Measurements from ENCODE around the gene KIF5C.

The KIF5C gene

DNA sequence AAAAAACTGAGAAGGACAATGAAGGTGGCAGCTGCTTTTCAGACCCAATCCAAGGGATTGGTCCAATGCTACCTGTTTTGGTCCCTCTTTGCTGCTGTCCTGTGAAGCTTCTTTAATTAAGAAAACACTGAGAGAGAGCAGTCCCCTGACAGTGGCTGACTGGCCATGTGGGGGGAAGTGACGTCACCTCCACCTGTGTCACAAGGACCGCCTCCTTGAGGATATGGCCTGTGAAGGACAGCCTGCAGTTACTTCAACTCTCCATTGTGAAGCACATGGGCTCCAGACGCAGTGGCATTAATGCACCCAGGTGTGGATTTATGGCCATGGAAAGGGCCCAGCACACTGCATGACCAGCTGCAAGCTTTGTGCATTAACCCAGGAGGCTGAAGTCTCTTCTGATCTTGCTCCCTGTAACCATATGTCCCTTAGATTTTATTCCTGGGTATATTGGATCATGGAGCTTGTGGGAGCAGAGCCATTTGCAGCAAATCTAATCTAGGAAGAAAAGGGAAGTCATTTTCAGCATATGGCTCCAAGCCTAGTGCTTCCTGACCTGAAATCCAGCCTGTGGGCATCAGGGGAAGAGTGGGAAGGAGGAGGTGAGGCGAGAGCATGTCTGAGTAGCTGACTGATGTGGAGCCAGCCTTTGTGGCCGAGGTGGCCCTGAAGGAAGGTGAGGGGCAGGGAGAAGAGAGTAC is 32.2 kb downstream of the KIF5C start:
- no peak overlapping the region for H2AFZ ChIP-seq (ENCODE audit: low read length)
- H3K79me2 ChIP-seq (ENCODE audit: insufficient read depth, low read length), result no peaks in the 10 kb centered on the region
- H3K4me1 ChIP-seq (ENCODE audit: insufficient read depth, low read length, poor library complexity, severe bottlenecking), result no peaks in the 10 kb centered on the region
- H3F3A ChIP-seq (ENCODE audit: low read depth), result no peaks in the 10 kb centered on the region
- H3K4me3 ChIP-seq (ENCODE audit: low read length, poor library complexity, severe bottlenecking), result no peak overlapping the region
- H3K36me3 ChIP-seq (ENCODE audit: insufficient read depth, low read length), result no peaks in the 10 kb centered on the region
- no peaks in the 10 kb centered on the region for H4K20me1 ChIP-seq (ENCODE audit: insufficient read depth, low read length, poor library complexity, severe bottlenecking)
- no peak overlapping the region for H3K4me2 ChIP-seq (ENCODE audit: low read depth, low read length, poor library complexity, severe bottlenecking)
- H3K9me2 ChIP-seq (replicated peaks; ENCODE audit: low read depth, low read length), result no peaks in the 10 kb centered on the region
- no peaks in the 10 kb centered on the region for H3K9me3 ChIP-seq (ENCODE audit: insufficient read depth, low read depth, low read length)
- no peak for TF ChIP-seq EZH2phosphoT487 (IDR thresholded peaks at IDR 0.05; ENCODE audit: borderline replicate concordance)
- TF ChIP-seq, protein P1, sequence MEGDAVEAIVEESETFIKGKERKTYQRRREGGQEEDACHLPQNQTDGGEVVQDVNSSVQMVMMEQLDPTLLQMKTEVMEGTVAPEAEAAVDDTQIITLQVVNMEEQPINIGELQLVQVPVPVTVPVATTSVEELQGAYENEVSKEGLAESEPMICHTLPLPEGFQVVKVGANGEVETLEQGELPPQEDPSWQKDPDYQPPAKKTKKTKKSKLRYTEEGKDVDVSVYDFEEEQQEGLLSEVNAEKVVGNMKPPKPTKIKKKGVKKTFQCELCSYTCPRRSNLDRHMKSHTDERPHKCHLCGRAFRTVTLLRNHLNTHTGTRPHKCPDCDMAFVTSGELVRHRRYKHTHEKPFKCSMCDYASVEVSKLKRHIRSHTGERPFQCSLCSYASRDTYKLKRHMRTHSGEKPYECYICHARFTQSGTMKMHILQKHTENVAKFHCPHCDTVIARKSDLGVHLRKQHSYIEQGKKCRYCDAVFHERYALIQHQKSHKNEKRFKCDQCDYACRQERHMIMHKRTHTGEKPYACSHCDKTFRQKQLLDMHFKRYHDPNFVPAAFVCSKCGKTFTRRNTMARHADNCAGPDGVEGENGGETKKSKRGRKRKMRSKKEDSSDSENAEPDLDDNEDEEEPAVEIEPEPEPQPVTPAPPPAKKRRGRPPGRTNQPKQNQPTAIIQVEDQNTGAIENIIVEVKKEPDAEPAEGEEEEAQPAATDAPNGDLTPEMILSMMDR (conservative IDR thresholded peaks at IDR 0.05; ENCODE audit: low read length), result no peak
- no peak overlapping the region for H3K9ac ChIP-seq (ENCODE audit: low read depth, low read length, poor library complexity, severe bottlenecking)
- H3K27me3 ChIP-seq (ENCODE audit: insufficient read depth, low read length, poor library complexity, severe bottlenecking), result no peaks in the 10 kb centered on the region

DNA sequence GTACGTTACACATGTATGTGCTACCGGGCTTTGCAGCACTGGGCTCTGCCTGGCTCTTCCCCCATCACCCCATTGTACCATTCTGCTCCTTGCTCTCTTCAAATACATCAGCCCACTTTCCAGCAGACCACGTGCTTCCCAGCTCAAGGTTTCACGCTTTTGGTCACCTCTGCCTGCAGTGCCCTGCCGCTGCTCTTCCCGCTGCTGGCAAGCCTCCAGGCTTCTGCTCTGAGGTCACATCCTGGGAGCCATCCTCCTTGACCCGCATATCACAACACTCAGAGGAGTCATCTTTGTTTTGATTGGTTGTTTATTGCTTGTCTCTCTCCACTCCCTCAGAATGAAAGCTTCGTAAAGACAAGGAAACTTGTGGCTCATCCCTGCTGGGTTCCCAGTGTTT is 34.1 kb downstream of the KIF5C start:
- Histone ChIP-seq H3K9me2 (replicated peaks; ENCODE audit: low read depth, low read length) (no peaks in the 10 kb centered on the region), H4K20me1 (ENCODE audit: insufficient read depth, low read length, poor library complexity, severe bottlenecking) (no peaks in the 10 kb centered on the region), H3K4me2 (ENCODE audit: low read depth, low read length, poor library complexity, severe bottlenecking) (no peak overlapping the region), H3K79me2 (ENCODE audit: insufficient read depth, low read length) (no peaks in the 10 kb centered on the region), H3K27me3 (ENCODE audit: insufficient read depth, low read length, poor library complexity, severe bottlenecking) (no peaks in the 10 kb centered on the region), H3K9ac (ENCODE audit: low read depth, low read length, poor library complexity, severe bottlenecking) (no peak overlapping the region), H3F3A (ENCODE audit: low read depth) (no peaks in the 10 kb centered on the region), H2AFZ (ENCODE audit: low read length) (no peak overlapping the region), H3K36me3 (ENCODE audit: insufficient read depth, low read length) (no peaks in the 10 kb centered on the region), H3K4me1 (ENCODE audit: insufficient read depth, low read length, poor library complexity, severe bottlenecking) (no peaks in the 10 kb centered on the region), H3K4me3 (ENCODE audit: low read length, poor library complexity, severe bottlenecking) (no peak overlapping the region), H3K9me3 (ENCODE audit: insufficient read depth, low read depth, low read length) (no peaks in the 10 kb centered on the region)
- no peak for TF ChIP-seq EZH2phosphoT487 (IDR thresholded peaks at IDR 0.05; ENCODE audit: borderline replicate concordance)
- TF ChIP-seq, protein P1 (conservative IDR thresholded peaks at IDR 0.05; ENCODE audit: low read length), result no peak

DNA sequence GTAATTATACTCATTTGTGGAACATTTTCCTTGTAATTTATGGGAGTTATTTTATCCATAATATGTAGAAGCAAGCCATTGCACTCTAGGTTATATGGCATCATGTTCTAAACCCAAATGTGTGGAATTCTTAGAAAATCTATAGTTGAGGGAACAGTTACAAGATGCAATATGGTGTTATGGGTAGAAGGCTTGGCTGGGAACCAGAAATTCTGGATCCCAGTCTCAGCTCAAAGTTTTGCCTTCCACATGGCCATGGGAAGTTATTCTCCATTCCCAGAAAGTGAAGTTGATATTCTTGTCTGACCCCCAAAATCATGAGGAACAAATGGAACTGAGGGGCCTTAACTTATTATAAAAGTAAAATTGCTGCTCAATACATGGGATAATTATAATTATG is 38.0 kb downstream of the KIF5C start:
- no peak overlapping the region for H2AFZ ChIP-seq (ENCODE audit: low read length)

More for the DNA sequence above, 38.0 kb downstream of the KIF5C start:
- Histone ChIP-seq H4K20me1 (ENCODE audit: insufficient read depth, low read length, poor library complexity, severe bottlenecking) (no peaks in the 10 kb centered on the region), H3K79me2 (ENCODE audit: insufficient read depth, low read length) (no peaks in the 10 kb centered on the region), H3K27me3 (ENCODE audit: insufficient read depth, low read length, poor library complexity, severe bottlenecking) (no peaks in the 10 kb centered on the region), H3K9me2 (replicated peaks; ENCODE audit: low read depth, low read length) (no peaks in the 10 kb centered on the region), H3K9me3 (ENCODE audit: insufficient read depth, low read depth, low read length) (no peaks in the 10 kb centered on the region), H3K36me3 (ENCODE audit: insufficient read depth, low read length) (no peaks in the 10 kb centered on the region), H3K4me1 (ENCODE audit: insufficient read depth, low read length, poor library complexity, severe bottlenecking) (no peaks in the 10 kb centered on the region), H3K4me3 (ENCODE audit: low read length, poor library complexity, severe bottlenecking) (no peak overlapping the region), H3F3A (ENCODE audit: low read depth) (no peaks in the 10 kb centered on the region), H3K4me2 (ENCODE audit: low read depth, low read length, poor library complexity, severe bottlenecking) (no peak overlapping the region), H3K9ac (ENCODE audit: low read depth, low read length, poor library complexity, severe bottlenecking) (no peak overlapping the region)
- TF ChIP-seq, protein P1 (conservative IDR thresholded peaks at IDR 0.05; ENCODE audit: low read length), result no peak
- TF ChIP-seq EZH2phosphoT487 (IDR thresholded peaks at IDR 0.05; ENCODE audit: borderline replicate concordance), result no peak
